GM13977 (cell line): ENCODE measurements around the gene LGALS9.

ENCODE experiments used
- DNase-seq: peaks from one replicate; pipeline ENCODE4 v3.0.0; 2012; ENCODE audit warnings: low spot score
- CTCF ChIP-seq: IDR thresholded peaks from 2 replicates; pipeline ENCODE4 v1.5.1; 2012; ENCODE audit warnings: mild to moderate bottlenecking, control low read depth; ENCODE audit not compliant: insufficient read depth; ENCODE audit errors: extremely low read depth, missing control alignments
- in situ Hi-C: fragments of 300-500 bp; cut with MboI; formaldehyde crosslinking; loops from one replicate; pipeline ENCODE4 v1.12.0; 2022; ENCODE audit warnings: low sequenced_read_pairs, low pct_unique_long_range_greater_than_20kb, mixed read lengths, inconsistent platforms; ENCODE audit not compliant: unreplicated experiment

LGALS9 gene

GRCh38 chr17:27590864-27591263, 40.1 kb upstream of the LGALS9 start:
- in situ Hi-C loops: loop anchor here (10.0 kb wide), 1 partner anchor 236 kb away; no protein-coding TSS in a partner anchor
- TF ChIP-seq CTCF: no peak
- no peak for DNase-seq

GRCh38 chr17:27591986-27592385, 39.0 kb upstream of the LGALS9 start:
- TF ChIP-seq CTCF: no peak
- in situ Hi-C loops: loop anchor here (10.0 kb wide), 1 partner anchor 237 kb away; no protein-coding TSS in a partner anchor
- no peak for DNase-seq

- in situ Hi-C loops: loop anchor here (10.0 kb wide), 1 partner anchor 239 kb away; no protein-coding TSS in a partner anchor
- DNase-seq: no peak
- TF ChIP-seq CTCF: no peak
These were observed 37.6 kb upstream of the LGALS9 start for GRCh38 chr17:27593232-27593856.

- DNase-seq: no peak
- TF ChIP-seq CTCF: no peak
- in situ Hi-C loops: loop anchor here (10.0 kb wide), 1 partner anchor 239 kb away; no protein-coding TSS in a partner anchor
These were observed 37.1 kb upstream of the LGALS9 start for GRCh38 chr17:27593857-27594255.

- no peak for DNase-seq
- TF ChIP-seq CTCF: no peak
- in situ Hi-C loops: loop anchor here (10.0 kb wide), 1 partner anchor 240 kb away; no protein-coding TSS in a partner anchor
These were observed 35.8 kb upstream of the LGALS9 start for GRCh38 chr17:27595208-27595607.

- DNase-seq: no peak
- in situ Hi-C loops: loop anchor here (10.0 kb wide), 1 partner anchor 241 kb away; no protein-coding TSS in a partner anchor
- TF ChIP-seq CTCF: no peak
These were observed 34.9 kb upstream of the LGALS9 start for GRCh38 chr17:27596096-27596495.
